Gastrocnemius medialis (tissue), 4 donors: Measurements from ENCODE around the gene ITPKB. TPM values are rescaled to one million over a fixed set of nuclear protein-coding genes. Genes with fewer than 3 reads are reported as not detected.

Experiments used
- ATAC-seq, 2 donors: fragments of 150-250 bp; one replicate each; pipeline ENCODE4 v1.9.1; 2016
- DNase-seq, 2 donors: peaks; one replicate each; pipeline ENCODE4 v3.0.0-alpha.2; 2019
- H3K27ac ChIP-seq, 4 donors: fragments of 200-600 bp; sonication (generic); 1 replicate in 1 of 4; 2 replicates in 3 of 4; pipeline ENCODE4 v1.5.1; 2016 to 2018; ENCODE audit warnings: mild to moderate bottlenecking in 2 of 4, moderate library complexity in 1 of 4
- H3K27me3 ChIP-seq, 3 donors: fragments of 200-600 bp; sonication (generic) in 2 of 3; 1 replicate in 1 of 3; 2 replicates in 2 of 3; pipeline versions ENCODE4 v1.5.1 to v1.6.0; 2016 to 2019; ENCODE audit warnings: mild to moderate bottlenecking in 1 of 3, moderate library complexity in 1 of 3
- H3K36me3 ChIP-seq, 2 donors: fragments of 200-600 bp; sonication (generic) in 1 of 2; one replicate each; pipeline ENCODE4 v1.5.1; 2017 to 2018
- H3K4me1 ChIP-seq, 2 donors: fragments of 200-600 bp; sonication (generic) in 1 of 2; one replicate each; pipeline ENCODE4 v1.5.1; 2016 to 2017; ENCODE audit warnings: mild to moderate bottlenecking in 2 of 2
- H3K4me3 ChIP-seq, 4 donors: fragments of 200-600 bp; sonication (generic) in 3 of 4; 1 replicate in 1 of 4; 2 replicates in 3 of 4; pipeline ENCODE4 v1.5.1; 2016 to 2019; ENCODE audit warnings: mild to moderate bottlenecking in 2 of 4
- H3K9me3 ChIP-seq, 3 donors: fragments of 200-600 bp; sonication (generic) in 2 of 3; 1 replicate in 1 of 3; 2 replicates in 2 of 3; pipeline ENCODE4 v1.5.1; 2016 to 2019
- CTCF ChIP-seq, 5 experiments: fragments of 450-650 bp in 3 of 5; fragments of 200-600 bp in 2 of 5; sonication (generic) in 2 of 5; IDR thresholded peaks in 4 of 5; conservative IDR thresholded peaks in 1 of 5; 1 replicate in 4 of 5; 2 replicates in 1 of 5; pipeline ENCODE4 v1.5.1; 2016 to 2019; ENCODE audit warnings: antibody characterized with exemption in 5 of 5, mild to moderate bottlenecking in 3 of 5, moderate library complexity in 3 of 5
- POLR2A ChIP-seq, 2 donors: fragments of 450-650 bp; IDR thresholded peaks; one replicate each; pipeline ENCODE4 v1.6.1; 2017; ENCODE audit warnings: antibody characterized with exemption in 2 of 2, mild to moderate bottlenecking in 2 of 2, moderate library complexity in 2 of 2
- in situ Hi-C, 4 donors: fragments of 200-750 bp; cut with MboI; loops; one replicate each; pipeline versions ENCODE4 v1.15.0 to v1.8.0; 2017; ENCODE audit warnings: low sequenced_read_pairs in 4 of 4
- intact Hi-C: fragments of 100-400 bp; cut with DNase I; formaldehyde crosslinking; loops from one replicate; pipeline ENCODE4 v1.15.1; 2023; ENCODE audit warnings: low total_unique reads
- total RNA-seq, 4 donors: library from RNA; depleted of rRNA; stranded (reverse); fragments of >200 nt; gene quantifications; one replicate each; pipeline versions ENCODE4 v1.1.0 to v1.2.3, GENCODE V29; 2016

ITPKB gene
- total RNA-seq, 4 donors from 2014 or later: 7.1 to 13.9 (median 7.8) TPM

GRCh38 chr1:226698659-226699058 lies 40.4 kb downstream of the ITPKB start:
- DNase-seq (no peak), ATAC-seq (no peak)
- no peak for TF ChIP-seq POLR2A (IDR thresholded peaks at IDR 0.05)
- no peak for TF ChIP-seq CTCF (IDR thresholded peaks at IDR 0.05 in 4 of 5, conservative IDR thresholded peaks at IDR 0.05 in 1 of 5)
- Histone ChIP-seq H3K27me3 (no peaks in the 10 kb centered on the region), H3K27ac (peak overlapping the region; percentile 60 to 74 (median 63)), H3K9me3 (no peaks in the 10 kb centered on the region), H3K36me3 (no peaks in the 10 kb centered on the region), H3K4me3 (no peak overlapping the region), H3K4me1 (peaks cover 56 to 67% of the 10 kb centered on the region in 2 donors)
- in situ Hi-C loops: no loop called here
- intact Hi-C loops: no loop called here

GRCh38 chr1:226697929-226698544 lies 41.0 kb downstream of the ITPKB start:
- no peaks in the 10 kb centered on the region for H3K36me3 ChIP-seq
- DNase-seq (no peak), ATAC-seq (no peak)
- in situ Hi-C loops: no loop called here
- intact Hi-C loops: no loop called here
- H3K9me3 ChIP-seq: no peaks in the 10 kb centered on the region
- H3K27me3 ChIP-seq: no peaks in the 10 kb centered on the region
- peaks cover 56 to 71% of the 10 kb centered on the region in 2 donors for H3K4me1 ChIP-seq
- H3K4me3 ChIP-seq: no peak overlapping the region
- TF ChIP-seq POLR2A (IDR thresholded peaks at IDR 0.05) (no peak), CTCF (IDR thresholded peaks at IDR 0.05 in 4 of 5, conservative IDR thresholded peaks at IDR 0.05 in 1 of 5) (no peak)
- H3K27ac ChIP-seq: peak overlapping the region; percentile 60 to 74 (median 63)

GRCh38 chr1:226697151-226697928 lies 41.7 kb downstream of the ITPKB start:
- peaks cover 56 to 71% of the 10 kb centered on the region in 2 donors for H3K4me1 ChIP-seq
- in situ Hi-C loops (no loop called here), intact Hi-C loops (no loop called here)
- H3K4me3 ChIP-seq: no peak overlapping the region
- no peaks in the 10 kb centered on the region for H3K9me3 ChIP-seq
- TF ChIP-seq POLR2A (IDR thresholded peaks at IDR 0.05) (no peak), CTCF (IDR thresholded peaks at IDR 0.05 in 4 of 5, conservative IDR thresholded peaks at IDR 0.05 in 1 of 5) (no peak)
- no peak for DNase-seq
- ATAC-seq: peak in 1 of 2 donors; percentile 34
- H3K27me3 ChIP-seq: no peaks in the 10 kb centered on the region
- peak overlapping the region; percentile 60 to 74 (median 63) for H3K27ac ChIP-seq
- H3K36me3 ChIP-seq: no peaks in the 10 kb centered on the region

GRCh38 chr1:226696547-226696946 lies 42.5 kb downstream of the ITPKB start:
- no peaks in the 10 kb centered on the region for H3K9me3 ChIP-seq
- ATAC-seq (no peak), DNase-seq (no peak)
- H3K27me3 ChIP-seq: no peaks in the 10 kb centered on the region
- in situ Hi-C loops (no loop called here), intact Hi-C loops (no loop called here)
- peaks cover 56 to 71% of the 10 kb centered on the region in 2 donors for H3K4me1 ChIP-seq
- no peak overlapping the region for H3K4me3 ChIP-seq
- H3K36me3 ChIP-seq: no peaks in the 10 kb centered on the region
- peak overlapping the region; percentile 56 to 74 (median 60) for H3K27ac ChIP-seq
- TF ChIP-seq POLR2A (IDR thresholded peaks at IDR 0.05): no peak
- TF ChIP-seq CTCF (IDR thresholded peaks at IDR 0.05 in 4 of 5, conservative IDR thresholded peaks at IDR 0.05 in 1 of 5): no peak
